Sigmoid colon (tissue), 7 donors: ENCODE data around the gene SUMF1. TPM values are rescaled to one million over a fixed set of nuclear protein-coding genes. Genes with fewer than 3 reads are reported as not detected.

Experiments
- DNase-seq: peaks from one replicate; pipeline ENCODE4 v3.0.0-alpha.2; 2019
- H3K27ac ChIP-seq, 4 donors: fragments of 200-600 bp; sonication (generic); one replicate each; pipeline ENCODE4 v1.5.1; 2016 to 2019; ENCODE audit warnings: mild to moderate bottlenecking in 1 of 4
- H3K27me3 ChIP-seq, 3 donors: fragments of 200-600 bp; sonication (generic); one replicate each; pipeline ENCODE4 v1.5.1; 2019; ENCODE audit warnings: mild to moderate bottlenecking in 1 of 3
- H3K36me3 ChIP-seq, 4 donors: fragments of 200-600 bp; sonication (generic); one replicate each; pipeline ENCODE4 v1.5.1; 2016 to 2019
- H3K4me1 ChIP-seq, 4 donors: fragments of 200-600 bp; sonication (generic); one replicate each; pipeline ENCODE4 v1.5.1; 2017 to 2019
- H3K4me3 ChIP-seq, 4 donors: fragments of 200-600 bp; sonication (generic); one replicate each; pipeline ENCODE4 v1.5.1; 2017 to 2019; ENCODE audit warnings: mild to moderate bottlenecking in 2 of 4, moderate library complexity in 1 of 4
- H3K9me3 ChIP-seq, 4 donors: fragments of 200-600 bp in 3 of 4; sonication (generic) in 3 of 4; one replicate each; pipeline versions ENCODE4 v1.5.1 to v1.6.1; 2013 to 2019
- CTCF ChIP-seq, 4 experiments: fragments of 450-650 bp in 3 of 4; fragments of 200-600 bp in 1 of 4; IDR thresholded peaks; one replicate each; pipeline ENCODE4 v1.5.1; 2016 to 2019; ENCODE audit warnings: antibody characterized with exemption in 4 of 4, mild to moderate bottlenecking in 3 of 4, moderate library complexity in 2 of 4
- EP300 ChIP-seq, 4 donors: sonication (generic); formaldehyde crosslinking; IDR thresholded peaks; one replicate each; pipeline ENCODE4 v1.6.1; 2017; ENCODE audit warnings: antibody characterized with exemption in 4 of 4
- POLR2A ChIP-seq, 2 donors: fragments of 450-650 bp; IDR thresholded peaks; one replicate each; pipeline ENCODE4 v1.6.1; 2016; ENCODE audit warnings: antibody characterized with exemption in 2 of 2, mild to moderate bottlenecking in 2 of 2, moderate library complexity in 2 of 2
- POLR2AphosphoS5 ChIP-seq, 4 donors: sonication (generic); formaldehyde crosslinking; IDR thresholded peaks; one replicate each; pipeline ENCODE4 v1.6.1; 2017; ENCODE audit warnings: antibody characterized with exemption in 4 of 4
- WGBS, 2 donors: extraction: QIAGEN DNeasy Blood & Tissue Kit; methylation state at CpG; one replicate each; pipeline ENCODE4 v1.1.7; 2013; 5-methylcytosine and 5-hydroxymethylcytosine counted together
- intact Hi-C: fragments of 100-400 bp; cut with DNase I; formaldehyde crosslinking; loops from one replicate; pipeline ENCODE4 v1.15.1; 2023
- polyA plus RNA-seq, 3 donors: library from polyadenylated mRNA; stranded (reverse); fragments of 200-250 nt; gene quantifications; one replicate each; pipeline ENCODE4 v1.2.3, GENCODE V29; 2013
- total RNA-seq, 4 donors: library from RNA; depleted of rRNA; stranded (reverse); fragments of >200 nt; gene quantifications; one replicate each; pipeline ENCODE4 v1.1.0, GENCODE V29; 2016
- donor health status: healthy with polysubstance abuse.
- donor health status: Bipolar disorder and iron deficiency.
- donor health status: healthy.

The SUMF1 gene
- total RNA-seq (10 to 100 TPM; 20.2 to 57.4 (median 31.0) TPM), polyA plus RNA-seq (10 to 100 TPM in 2 of 3 donors, 1 to 10 TPM in 1; 8.4 to 23.3 (median 12.9) TPM)

- Histone ChIP-seq H3K27ac (peak within 1 kb of the TSS; percentile 81 to 83 (median 82)), H3K9me3 (no peaks in the 10 kb centered on the region), H3K4me1 (peaks cover 0 to 15% (median 8%) of the 10 kb centered on the region in 4 donors), H3K36me3 (no peaks in the 10 kb centered on the region), H3K27me3 (no peaks in the 10 kb centered on the region), H3K4me3 (peak within 1 kb of the TSS; percentile 77 to 88 (median 80))
- intact Hi-C loops, result loop anchor here (2.0 to 10.0 kb wide), 3 partner anchors 26 to 118 kb away; partner anchors contain the start of gene ITPR1
- WGBS, 2 donors, result 0 to 1% methylated on average over 47 of the region's 47 CpGs
- TF ChIP-seq EP300 (IDR thresholded peaks at IDR 0.05), result no peak
- TF ChIP-seq POLR2A (IDR thresholded peaks at IDR 0.05), result peak in 1 of 2 donors; percentile 15
- peak in 3 of 4 donors; percentile 79 to 82 (median 81) for TF ChIP-seq POLR2AphosphoS5 (IDR thresholded peaks at IDR 0.05)
- peak; percentile 89 for DNase-seq
These were observed at the start of gene SUMF1 for GRCh38 chr3:4466741-4467521. TSS of gene SUMF1 (minus strand) at chr3:4467269. CDS start at chr3:4467245, 24 bp downstream.

GRCh38 chr3:4515916-4516579, 49.0 kb upstream of the SUMF1 start:
- WGBS, 2 donors, result 83 to 85% methylated on average over 7 of the region's 7 CpGs
- H3K4me1 ChIP-seq, result peaks cover 0 to 38% (median 25%) of the 10 kb centered on the region in 4 donors
- H3K27ac ChIP-seq, result peak overlapping the region in 2 of 4 donors; percentile 30 to 32
- TF ChIP-seq POLR2AphosphoS5 (IDR thresholded peaks at IDR 0.05), result no peak
- TF ChIP-seq POLR2A (IDR thresholded peaks at IDR 0.05), result no peak
- TF ChIP-seq CTCF (IDR thresholded peaks at IDR 0.05), result no peak
- TF ChIP-seq EP300 (IDR thresholded peaks at IDR 0.05), result no peak
- intact Hi-C loops, result no loop called here
- no peaks in the 10 kb centered on the region for H3K27me3 ChIP-seq
- DNase-seq, result no peak
- no peaks in the 10 kb centered on the region for H3K9me3 ChIP-seq
- no peak overlapping the region for H3K4me3 ChIP-seq
- peaks cover 0 to 5% (median 0%) of the 10 kb centered on the region in 4 donors for H3K36me3 ChIP-seq

GRCh38 chr3:4514916-4515315, 47.8 kb upstream of the SUMF1 start:
- no peak for DNase-seq
- peaks cover 0 to 40% (median 25%) of the 10 kb centered on the region in 4 donors for H3K4me1 ChIP-seq
- 77 to 82% methylated on average over 1 of the region's 1 CpG for WGBS, 2 donors
- H3K9me3 ChIP-seq, result no peaks in the 10 kb centered on the region
- peak overlapping the region in 1 of 4 donors; percentile 30 for H3K27ac ChIP-seq
- intact Hi-C loops, result no loop called here
- TF ChIP-seq CTCF (IDR thresholded peaks at IDR 0.05), result no peak
- no peak for TF ChIP-seq POLR2A (IDR thresholded peaks at IDR 0.05)
- TF ChIP-seq POLR2AphosphoS5 (IDR thresholded peaks at IDR 0.05), result no peak
- no peak for TF ChIP-seq EP300 (IDR thresholded peaks at IDR 0.05)
- H3K4me3 ChIP-seq, result no peak overlapping the region
- H3K36me3 ChIP-seq, result no peaks in the 10 kb centered on the region
- no peaks in the 10 kb centered on the region for H3K27me3 ChIP-seq

GRCh38 chr3:4514321-4514720, 47.3 kb upstream of the SUMF1 start:
- H3K27ac ChIP-seq, result no peak overlapping the region
- H3K4me3 ChIP-seq, result no peak overlapping the region
- no peaks in the 10 kb centered on the region for H3K36me3 ChIP-seq
- TF ChIP-seq POLR2A (IDR thresholded peaks at IDR 0.05) (no peak), EP300 (IDR thresholded peaks at IDR 0.05) (no peak), CTCF (IDR thresholded peaks at IDR 0.05) (no peak), POLR2AphosphoS5 (IDR thresholded peaks at IDR 0.05) (no peak)
- H3K27me3 ChIP-seq, result no peaks in the 10 kb centered on the region
- DNase-seq, result no peak
- no peaks in the 10 kb centered on the region for H3K9me3 ChIP-seq
- intact Hi-C loops, result no loop called here
- 85 to 93% methylated on average over 5 of the region's 5 CpGs for WGBS, 2 donors
- peaks cover 0 to 39% (median 25%) of the 10 kb centered on the region in 4 donors for H3K4me1 ChIP-seq
